Neural cell (in vitro differentiated cells): ENCODE measurements around the gene TLCD5.

Source experiments
- CTCF ChIP-seq: fragments of 450-650 bp; IDR thresholded peaks from 2 replicates; pipeline ENCODE4 v1.5.1; 2014; ENCODE audit warnings: antibody characterized with exemption, mild to moderate bottlenecking, moderate library complexity; ENCODE audit not compliant: poor library complexity, severe bottlenecking
- EZH2 ChIP-seq: fragments of 200-600, 300-800 bp; shearing (Covaris generic), sonication (generic); IDR thresholded peaks from 2 replicates; pipeline ENCODE4 v1.6.1; 2014; ENCODE audit warnings: antibody characterized with exemption, low read length, borderline replicate concordance, mild to moderate bottlenecking; ENCODE audit not compliant: insufficient read depth, poor library complexity, severe bottlenecking
- POLR2AphosphoS5 ChIP-seq: IDR thresholded peaks from 2 replicates; pipeline ENCODE4 v1.6.1; 2012
- REST ChIP-seq: IDR thresholded peaks from 2 replicates; pipeline ENCODE4 v1.6.1; 2012; ENCODE audit warnings: borderline replicate concordance
- SMC3 ChIP-seq: fragments of 450-650 bp; conservative IDR thresholded peaks from 2 replicates; pipeline ENCODE4 v1.6.1; 2014; ENCODE audit warnings: antibody characterized with exemption, mild to moderate bottlenecking, moderate library complexity; ENCODE audit not compliant: poor library complexity

DNA sequence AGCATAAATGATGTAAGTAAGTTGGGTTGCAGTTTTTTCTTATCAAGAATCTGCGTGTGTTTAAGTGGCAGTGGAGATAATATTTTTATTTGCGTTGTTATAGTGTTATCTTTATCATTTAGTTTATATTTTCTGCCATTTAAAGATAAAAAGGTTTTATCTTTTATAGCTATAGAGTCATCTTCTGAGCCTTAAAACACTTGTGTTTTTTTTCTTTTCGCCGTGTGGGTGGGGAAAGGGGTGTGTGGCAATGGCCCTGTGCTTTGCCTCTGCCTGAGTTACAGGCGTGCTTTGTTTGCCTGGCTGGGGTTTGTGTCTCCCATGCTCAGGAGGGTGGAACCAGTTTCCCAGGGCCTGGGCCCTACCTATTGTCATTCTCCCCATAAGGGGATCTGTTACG is 27.3 kb downstream of the TLCD5 start:
- TF ChIP-seq CTCF, result no peak
- TF ChIP-seq REST, result no peak
- TF ChIP-seq POLR2AphosphoS5, result no peak
- TF ChIP-seq SMC3, result no peak
- TF ChIP-seq EZH2, result no peak
